NCI-H2196 treated with DMSO at 0.1 percent for 48 hours (cell line): ENCODE results near the gene FIBCD1.

Experiments
- DNase-seq: peaks from one replicate; lab custom pipeline; 2025; ENCODE audit not compliant: unreplicated experiment; lab: John Stamatoyannopoulos, UW

The FIBCD1 gene

GRCh38 chr9:130897105-130897751 lies 41.8 kb downstream of the FIBCD1 start:
- DNase-seq: no peak

- no peak for DNase-seq
These were observed 42.6 kb downstream of the FIBCD1 start, which contains the start of gene QRFP for GRCh38 chr9:130896233-130897014. Gene QRFP, minus strand, starts transcription at chr9:130896812. Its CDS starts 2,974 bp downstream, at chr9:130893838.

DNA sequence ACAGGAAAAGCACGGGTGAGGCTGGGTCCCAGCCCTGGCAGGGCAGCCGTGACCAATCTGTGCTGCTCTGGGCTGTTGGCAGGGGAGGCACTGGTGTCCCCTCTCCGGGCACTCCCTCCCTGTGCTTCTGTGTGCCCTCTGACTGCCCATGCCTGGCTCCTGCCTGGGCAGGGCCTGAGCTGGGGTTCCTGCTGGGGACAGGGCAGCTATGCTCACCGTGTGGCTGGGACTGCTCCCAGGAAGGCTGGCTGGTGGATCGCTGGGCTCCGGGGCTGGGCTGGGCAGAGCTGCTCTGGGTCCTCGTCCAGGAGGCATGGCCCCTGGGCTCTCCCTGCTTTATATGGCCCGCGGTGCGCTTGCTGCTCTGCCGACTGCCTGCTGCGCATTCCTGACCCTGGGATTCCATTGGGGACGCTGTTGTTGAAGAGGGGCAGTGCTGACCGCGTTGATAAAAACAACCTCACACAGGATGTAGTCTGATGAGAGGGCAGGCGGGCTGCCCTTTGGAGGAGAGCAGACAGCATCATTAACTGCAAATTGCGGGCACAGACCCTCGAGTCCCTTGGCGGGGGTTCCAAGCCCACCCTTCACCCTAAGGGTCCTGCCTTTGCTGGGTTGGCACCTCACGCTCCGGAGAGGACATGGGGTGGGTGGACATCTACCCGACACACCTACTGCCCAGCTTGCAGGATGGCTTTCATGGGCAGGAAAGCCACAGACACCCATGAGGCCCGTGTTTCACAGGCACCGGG lies 43.4 kb downstream of the FIBCD1 start:
- DNase-seq: no peak

- DNase-seq: no peak
These were observed 44.0 kb downstream of the FIBCD1 start for GRCh38 chr9:130895038-130895437.

- DNase-seq: no peak
These were observed 44.5 kb downstream of the FIBCD1 start for GRCh38 chr9:130894546-130894945.

- no peak for DNase-seq
These were observed 45.5 kb downstream of the FIBCD1 start for GRCh38 chr9:130893341-130894101.

DNA sequence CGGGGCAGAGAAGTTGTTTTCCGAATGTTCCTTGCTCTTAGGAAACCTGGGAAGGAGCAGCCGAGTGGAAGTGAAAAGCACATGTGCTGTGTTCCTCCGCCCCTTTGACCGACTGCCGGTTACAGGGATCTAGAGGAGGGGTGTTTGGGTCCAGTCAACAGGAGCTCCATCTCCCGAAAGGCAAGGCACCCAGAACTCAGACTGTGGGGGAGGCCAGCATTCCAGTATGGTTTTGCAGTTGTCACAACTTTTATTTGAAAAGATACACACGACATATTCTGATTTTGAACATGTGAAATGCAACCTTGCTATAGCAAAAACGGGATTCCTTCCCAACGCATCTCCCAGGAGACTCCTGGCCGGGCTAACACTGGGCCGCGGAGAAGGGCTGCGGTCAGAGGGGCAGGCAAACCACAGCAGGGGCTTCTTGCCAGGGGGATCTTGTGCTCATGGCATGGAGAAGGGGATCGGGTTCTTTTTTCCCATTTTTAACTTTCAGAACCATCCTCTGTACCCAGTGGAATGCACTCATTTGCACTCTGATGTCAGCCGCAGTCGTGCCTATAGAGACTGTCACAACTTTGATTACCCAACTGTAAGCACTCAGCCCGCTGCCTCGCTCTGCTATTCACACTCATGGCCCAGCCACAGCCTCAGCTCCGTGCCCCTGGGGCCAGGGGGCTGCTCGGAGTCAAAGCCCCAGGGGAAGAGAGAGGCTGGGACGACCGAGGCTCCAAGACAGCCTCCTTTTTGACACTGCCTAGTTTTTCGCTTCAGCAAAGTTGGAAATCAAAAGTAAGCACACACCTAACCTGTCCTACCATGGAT lies 46.4 kb downstream of the FIBCD1 start:
- no peak for DNase-seq

GRCh38 chr9:130891688-130892476 lies 47.2 kb downstream of the FIBCD1 start:
- DNase-seq: no peak

GRCh38 chr9:130890870-130891687 lies 48.0 kb downstream of the FIBCD1 start:
- DNase-seq: no peak

- DNase-seq: no peak
These were observed 48.9 kb downstream of the FIBCD1 start for GRCh38 chr9:130890124-130890523.

DNA sequence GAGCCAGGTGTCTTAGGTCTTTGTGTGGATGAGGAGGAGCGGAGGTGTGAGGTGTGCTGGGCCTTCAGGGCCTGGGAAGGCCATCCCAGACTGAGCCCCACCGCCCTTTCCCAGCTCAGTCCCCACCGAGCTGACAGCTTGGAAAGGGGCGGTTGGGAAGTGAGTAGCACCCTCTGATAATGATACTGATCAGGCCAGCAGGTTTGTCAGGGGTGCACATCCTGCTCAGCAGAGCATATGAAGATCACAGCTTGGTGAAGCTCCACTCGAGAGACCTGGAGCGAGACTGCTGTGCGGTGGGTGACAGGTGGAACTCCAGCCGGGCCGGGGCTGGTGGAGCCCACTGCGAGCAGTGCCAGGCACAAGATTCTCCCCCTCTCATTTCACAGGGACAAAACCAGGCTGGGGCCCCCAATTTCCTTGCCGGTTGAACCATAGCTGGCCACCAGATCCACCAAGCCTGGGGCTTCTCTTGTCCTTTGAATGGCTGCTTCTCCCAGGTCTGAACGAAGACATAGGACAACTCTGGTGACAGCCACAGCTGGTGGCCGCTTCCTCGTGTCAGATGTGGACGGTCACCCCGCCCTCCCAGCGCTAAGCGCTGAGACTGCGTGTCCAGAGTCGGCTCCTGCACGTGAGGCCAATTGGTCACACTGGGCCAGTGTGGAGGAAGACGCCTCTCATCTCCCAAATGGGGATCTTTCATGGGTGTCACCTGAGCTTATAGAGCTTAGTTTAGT lies 50.7 kb downstream of the FIBCD1 start:
- DNase-seq: no peak

DNA sequence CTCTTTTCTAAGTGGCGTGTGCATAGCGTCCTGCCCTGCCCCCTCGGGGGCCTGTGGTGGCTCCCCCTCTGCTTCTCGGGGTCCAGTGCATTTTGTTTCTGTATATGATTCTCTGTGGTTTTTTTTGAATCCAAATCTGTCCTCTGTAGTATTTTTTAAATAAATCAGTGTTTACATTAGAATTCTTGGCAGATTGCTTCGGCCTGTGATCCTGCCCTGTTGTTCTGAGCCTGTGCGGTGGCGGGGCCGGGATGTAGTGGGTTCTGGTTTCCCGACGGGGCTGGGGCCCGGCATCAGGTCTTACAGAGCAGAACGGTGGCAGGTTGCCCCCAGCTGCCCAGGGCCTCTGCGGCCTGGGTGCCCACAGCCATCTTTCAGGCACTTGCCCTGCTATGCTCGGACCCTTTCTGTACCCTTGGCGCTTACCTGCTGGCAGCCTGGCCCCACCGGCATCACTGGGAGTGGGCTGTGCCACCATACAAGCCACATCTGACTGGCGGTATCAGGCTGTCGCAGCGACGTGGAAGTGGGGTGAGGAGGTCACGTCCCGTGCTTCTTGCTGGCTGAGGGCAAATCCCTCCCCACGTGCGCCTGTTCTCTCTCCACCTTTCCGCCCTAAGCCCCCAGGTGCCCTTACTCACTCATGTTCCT lies 51.4 kb downstream of the FIBCD1 start:
- DNase-seq: no peak

GRCh38 chr9:130886981-130887380 lies 52.1 kb downstream of the FIBCD1 start:
- no peak for DNase-seq

GRCh38 chr9:130885484-130886375 lies 53.3 kb downstream of the FIBCD1 start:
- no peak for DNase-seq

GRCh38 chr9:130884542-130885483 lies 54.2 kb downstream of the FIBCD1 start:
- no peak for DNase-seq
